Measurements from ENCODE around the gene CGB2. TPM values are rescaled to one million over a fixed set of nuclear protein-coding genes. Genes with fewer than 3 reads are reported as not detected.

Gene CGB2
- total and polyA plus RNA-seq, 9 of the 15 experiments (the other 6 are each of a cell fraction or from before 2014, with no cell fraction given): 0.22 TPM; not detected in 8

GRCh38 chr19:49014123-49014869 lies 17.4 kb upstream of the CGB2 start (continued):
- TF ChIP-seq ARID4B (CRISPR knock-in tag; IDR thresholded peaks at IDR 0.05): no peak
- TF ChIP-seq ZEB2 (IDR thresholded peaks at IDR 0.05): no peak
- TF ChIP-seq ATF1 (CRISPR knock-in tag; IDR thresholded peaks at IDR 0.05): no peak
- TF ChIP-seq ATF1 (tag; IDR thresholded peaks at IDR 0.05): peak; percentile 74
- no peak for TF ChIP-seq ZNF699 (CRISPR knock-in tag; IDR thresholded peaks at IDR 0.05; ENCODE audit: insufficient replicate concordance)
- peak; percentile 90 for TF ChIP-seq CREM (IDR thresholded peaks at IDR 0.05; ENCODE audit: low read depth)
- peak in 1 of 2 experiments; percentile 30; a peak in 1 of 4 replicates for TF ChIP-seq NRF1 (conservative IDR thresholded peaks at IDR 0.05 in 1 of 2, IDR thresholded peaks at IDR 0.05 in 1 of 2)
- 0 out of 2 replicates have a peak, but pooled peaks have one; percentile 16 for TF ChIP-seq ARID1B (IDR thresholded peaks at IDR 0.05)
- TF ChIP-seq GATAD2A (IDR thresholded peaks at IDR 0.05): no peak
- no peak for TF ChIP-seq GABPB1 (CRISPR knock-in tag; IDR thresholded peaks at IDR 0.05)
- TF ChIP-seq BCL6 (CRISPR knock-in tag; IDR thresholded peaks at IDR 0.05): no peak
- TF ChIP-seq ATF3 (IDR thresholded peaks at IDR 0.05): peak; percentile 98
- no peak for TF ChIP-seq ATF3 (CRISPR knock-in tag; conservative IDR thresholded peaks at IDR 0.05)
- TF ChIP-seq EGR1 (conservative IDR thresholded peaks at IDR 0.05): peak; percentile 79
- 0 out of 2 replicates have a peak, but pooled peaks have one; percentile 14 for TF ChIP-seq POLR2AphosphoS5 (IDR thresholded peaks at IDR 0.05; ENCODE audit: control insufficient read depth, insufficient read depth, low read depth, low read length)
- peak; percentile 29; the same call in 1 of the 2 replicates for TF ChIP-seq PKNOX1 (IDR thresholded peaks at IDR 0.05)
- peak; percentile 41; the same call in 1 of the 2 replicates for TF ChIP-seq TOE1 (IDR thresholded peaks at IDR 0.05; ENCODE audit: borderline replicate concordance)
- TF ChIP-seq TOE1 (CRISPR knock-in tag; IDR thresholded peaks at IDR 0.05; ENCODE audit: borderline replicate concordance, low read depth): no peak
- peak; percentile 61; the same call in 1 of the 2 replicates for TF ChIP-seq POLR2G (IDR thresholded peaks at IDR 0.05; ENCODE audit: low read depth, low read length)
- no peak for TF ChIP-seq ID3 (CRISPR knock-in tag; IDR thresholded peaks at IDR 0.05)
- TF ChIP-seq ID3 (tag; IDR thresholded peaks at IDR 0.05): 0 out of 2 replicates have a peak, but pooled peaks have one; percentile 54
- no peak for TF ChIP-seq BRD9 (IDR thresholded peaks at IDR 0.05; ENCODE audit: low read depth, partially characterized antibody)
- no peak for TF ChIP-seq ZNF79 (CRISPR knock-in tag; IDR thresholded peaks at IDR 0.05; ENCODE audit: low read depth)

Measured in K562 (cell line).